Measurements from ENCODE around the gene IL31. TPM values are rescaled to one million over a fixed set of nuclear protein-coding genes. Genes with fewer than 3 reads are reported as not detected.

Gene IL31
- total and polyA plus RNA-seq, 2 of the 4 experiments (the other 2 are of a cell fraction), result not detected

DNA sequence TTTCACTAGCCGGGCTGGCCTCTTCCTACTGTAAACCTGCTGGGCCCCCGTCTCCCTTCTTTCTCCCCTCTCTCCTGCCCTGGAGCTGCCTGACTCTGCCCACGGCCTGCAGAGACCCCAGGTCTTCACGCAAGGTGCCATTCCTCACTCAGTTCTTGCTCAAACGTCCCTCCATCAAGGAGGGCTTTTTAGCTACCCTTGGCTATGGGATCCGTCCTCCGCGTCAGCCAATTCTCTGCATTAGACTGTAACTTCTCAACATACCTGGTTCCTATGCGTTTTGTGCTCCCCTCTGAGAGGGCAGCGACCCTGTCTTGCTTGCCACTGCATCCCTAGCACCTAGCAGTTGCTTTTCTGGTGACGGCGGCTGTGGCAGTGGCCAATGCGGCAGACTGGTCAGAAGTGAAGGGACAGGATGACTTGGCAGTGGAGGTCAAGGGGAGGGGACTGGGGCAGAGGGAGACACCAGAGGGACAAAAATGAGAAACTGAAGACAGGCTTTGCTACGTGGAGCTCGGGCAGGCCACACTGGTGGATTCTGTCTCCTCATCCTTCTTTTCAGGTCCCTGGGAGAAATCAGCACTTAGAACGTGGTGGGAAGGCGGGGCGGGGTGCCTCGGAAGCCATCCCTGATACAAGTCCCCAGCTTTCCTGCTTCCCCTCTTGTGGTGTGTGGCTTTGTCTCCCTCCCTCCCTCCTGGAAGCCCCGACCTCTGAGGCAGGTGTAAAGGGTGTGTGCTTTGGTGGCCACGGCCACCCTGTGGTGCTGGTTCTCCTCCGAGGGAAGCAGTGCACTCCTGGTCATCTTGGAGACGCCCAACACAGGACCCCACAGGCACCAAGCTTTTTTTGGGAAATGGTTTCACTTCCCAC lies 31.3 kb upstream of the IL31 start (continued):
- TF ChIP-seq CHD1 (IDR thresholded peaks at IDR 0.05; ENCODE audit: low read depth, low read length), result no peak

DNA sequence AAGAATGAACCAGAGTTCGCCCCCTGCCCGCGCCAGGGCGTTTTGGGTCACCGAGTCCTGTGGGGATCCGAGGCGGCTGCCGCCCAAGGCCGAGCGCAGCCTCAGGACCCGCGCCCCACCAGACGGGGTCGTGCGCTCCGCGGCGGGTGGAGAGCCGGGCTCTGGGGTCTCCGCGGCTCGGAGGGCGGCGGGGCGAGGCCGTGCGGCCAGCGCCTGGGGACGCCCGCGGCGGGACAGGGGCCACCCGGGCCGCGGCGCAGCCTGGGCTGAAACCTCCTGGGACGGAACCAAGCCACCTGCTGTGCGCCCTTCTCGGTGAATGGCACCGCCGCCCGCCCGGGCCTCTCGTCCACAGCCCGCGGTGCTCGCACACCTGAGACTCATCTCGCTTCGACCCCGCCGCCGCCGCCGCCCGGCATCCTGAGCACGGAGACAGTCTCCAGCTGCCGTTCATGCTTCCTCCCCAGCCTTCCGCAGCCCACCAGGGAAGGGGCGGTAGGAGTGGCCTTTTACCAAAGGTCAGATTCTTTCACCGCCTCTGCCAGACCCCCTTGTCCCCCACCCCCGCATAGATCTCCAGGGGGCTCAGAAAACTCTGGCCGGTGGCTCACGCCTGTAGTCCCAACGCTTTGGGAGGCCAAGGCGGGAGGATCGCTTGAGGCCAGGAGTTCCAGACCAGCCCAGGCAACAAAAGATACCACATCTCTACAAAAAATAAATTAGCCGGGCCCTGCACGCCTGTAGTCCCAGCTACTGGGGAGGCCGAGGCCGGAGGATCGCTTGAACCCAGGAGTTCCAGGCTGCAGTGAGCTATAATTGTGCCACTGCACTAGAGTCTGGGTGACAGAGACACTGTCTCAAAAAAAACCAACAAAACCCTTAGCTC lies 30.4 kb upstream of the IL31 start:
- ChIA-PET CTCF (interaction anchor here (0.6 kb wide), 1 partner anchor 145 kb away, joined by 3 read pairs; no protein-coding TSS in a partner anchor), POLR2A (ENCODE audit: unreplicated experiment) (no interaction called here)
- BruUV-seq (replicated peaks), result no TSS peak
- TF ChIP-seq POLR2A (IDR thresholded peaks at IDR 0.05; ENCODE audit: low read depth, low read length) (no peak), FOS (IDR thresholded peaks at IDR 0.05; ENCODE audit: low read depth, low read length) (no peak), MXI1 (IDR thresholded peaks at IDR 0.05; ENCODE audit: borderline replicate concordance, low read depth, low read length) (no peak), SMC3 (IDR thresholded peaks at IDR 0.05; ENCODE audit: low read depth, low read length) (no peak), CHD1 (IDR thresholded peaks at IDR 0.05; ENCODE audit: low read depth, low read length) (no peak), RCOR1 (IDR thresholded peaks at IDR 0.05; ENCODE audit: insufficient replicate concordance, low read length) (no peak), RFX5 (IDR thresholded peaks at IDR 0.05; ENCODE audit: low read depth, low read length) (no peak), BHLHE40 (IDR thresholded peaks at IDR 0.05; ENCODE audit: low read depth, low read length) (no peak), CEBPB (IDR thresholded peaks at IDR 0.05; ENCODE audit: low read depth, low read length) (no peak)
- TF ChIP-seq, protein P1, sequence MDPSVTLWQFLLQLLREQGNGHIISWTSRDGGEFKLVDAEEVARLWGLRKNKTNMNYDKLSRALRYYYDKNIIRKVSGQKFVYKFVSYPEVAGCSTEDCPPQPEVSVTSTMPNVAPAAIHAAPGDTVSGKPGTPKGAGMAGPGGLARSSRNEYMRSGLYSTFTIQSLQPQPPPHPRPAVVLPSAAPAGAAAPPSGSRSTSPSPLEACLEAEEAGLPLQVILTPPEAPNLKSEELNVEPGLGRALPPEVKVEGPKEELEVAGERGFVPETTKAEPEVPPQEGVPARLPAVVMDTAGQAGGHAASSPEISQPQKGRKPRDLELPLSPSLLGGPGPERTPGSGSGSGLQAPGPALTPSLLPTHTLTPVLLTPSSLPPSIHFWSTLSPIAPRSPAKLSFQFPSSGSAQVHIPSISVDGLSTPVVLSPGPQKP (IDR thresholded peaks at IDR 0.05; ENCODE audit: borderline replicate concordance, low read depth, low read length), result no peak
- TF ChIP-seq, protein P2, sequence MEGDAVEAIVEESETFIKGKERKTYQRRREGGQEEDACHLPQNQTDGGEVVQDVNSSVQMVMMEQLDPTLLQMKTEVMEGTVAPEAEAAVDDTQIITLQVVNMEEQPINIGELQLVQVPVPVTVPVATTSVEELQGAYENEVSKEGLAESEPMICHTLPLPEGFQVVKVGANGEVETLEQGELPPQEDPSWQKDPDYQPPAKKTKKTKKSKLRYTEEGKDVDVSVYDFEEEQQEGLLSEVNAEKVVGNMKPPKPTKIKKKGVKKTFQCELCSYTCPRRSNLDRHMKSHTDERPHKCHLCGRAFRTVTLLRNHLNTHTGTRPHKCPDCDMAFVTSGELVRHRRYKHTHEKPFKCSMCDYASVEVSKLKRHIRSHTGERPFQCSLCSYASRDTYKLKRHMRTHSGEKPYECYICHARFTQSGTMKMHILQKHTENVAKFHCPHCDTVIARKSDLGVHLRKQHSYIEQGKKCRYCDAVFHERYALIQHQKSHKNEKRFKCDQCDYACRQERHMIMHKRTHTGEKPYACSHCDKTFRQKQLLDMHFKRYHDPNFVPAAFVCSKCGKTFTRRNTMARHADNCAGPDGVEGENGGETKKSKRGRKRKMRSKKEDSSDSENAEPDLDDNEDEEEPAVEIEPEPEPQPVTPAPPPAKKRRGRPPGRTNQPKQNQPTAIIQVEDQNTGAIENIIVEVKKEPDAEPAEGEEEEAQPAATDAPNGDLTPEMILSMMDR (conservative IDR thresholded peaks at IDR 0.05; ENCODE audit: low read depth, low read length), result no peak

More for the DNA sequence above, 30.4 kb upstream of the IL31 start:
- intact Hi-C loops (cut with micrococcal nuclease) (no loop called here), in situ Hi-C loops (cut with MboI; ENCODE audit: low sequenced_read_pairs) (no loop called here), dilution Hi-C loops (cut with HindIII; ENCODE audit: low sequenced_read_pairs, unreplicated experiment) (no loop called here)
- Histone ChIP-seq H2AFZ (replicated peaks; ENCODE audit: low read length, poor library complexity) (peak overlapping the region; percentile 92), H4K8ac (ENCODE audit: low read depth in 2 of 2, low read length in 2 of 2) (no peak overlapping the region), H3K4ac (ENCODE audit: low read depth, low read length) (no peak overlapping the region), H3K27me3 (ENCODE audit: control insufficient read depth, insufficient read depth, low read length) (peaks cover 22% of the 10 kb centered on the region), H2BK5ac (ENCODE audit: low read depth, low read length, poor library complexity, severe bottlenecking) (no peak overlapping the region), H4K20me1 (ENCODE audit: insufficient read depth, low read length) (peaks cover 18% of the 10 kb centered on the region), H3K9ac (ENCODE audit: low read depth, low read length) (no peak overlapping the region), H3K4me3 (ENCODE audit: insufficient read depth, low read depth, low read length) (peak overlapping the region; percentile 51), H3K14ac (replicated peaks; ENCODE audit: low read depth, low read length) (no peak overlapping the region), H3K27ac (ENCODE audit: insufficient read depth, low read length) (no peak overlapping the region), H3K79me1 (ENCODE audit: low read depth in 1 of 2, low read length in 2 of 2) (no peaks in the 10 kb centered on the region), H3K23ac (ENCODE audit: low read depth, low read length) (no peak overlapping the region), H2AK9ac (replicated peaks; ENCODE audit: low read depth, low read length, poor library complexity) (no peak overlapping the region), H3K4me1 (ENCODE audit: control insufficient read depth, insufficient read depth, low read length) (no peaks in the 10 kb centered on the region), H3K4me2 (ENCODE audit: low read depth, low read length) (peak overlapping the region; percentile 88), H3K56ac (ENCODE audit: extremely low read depth, insufficient read depth, low read length) (no peak overlapping the region), H4K91ac (ENCODE audit: insufficient read depth, low read depth, low read length) (no peak overlapping the region), H3K36me3 (ENCODE audit: control insufficient read depth, insufficient read depth, low read length) (peaks cover 23% of the 10 kb centered on the region), H2BK120ac (ENCODE audit: low read depth, low read length) (no peak overlapping the region), H3K9me1 (ENCODE audit: insufficient read depth, low read length) (no peaks in the 10 kb centered on the region; the same call in 1 of the 2 replicates), H2AK5ac (ENCODE audit: low read depth, low read length) (no peak overlapping the region), H4K5ac (ENCODE audit: low read depth, low read length) (no peak overlapping the region), H3K9me3 (ENCODE audit: control insufficient read depth, insufficient read depth, low read length) (no peaks in the 10 kb centered on the region), H2BK20ac (ENCODE audit: low read depth, low read length) (no peak overlapping the region), H3K18ac (ENCODE audit: low read depth, low read length) (no peak overlapping the region), H2BK15ac (ENCODE audit: low read depth, low read length) (no peak overlapping the region)
- WGBS, 2 experiments (ENCODE audit: extremely low coverage in 2 of 2, insufficient read length in 1 of 2), result 7% methylated on average over 42 of the region's 71 CpGs; no CpG with 5 or more reads in 1 of the 2 experiments
- no peak for DNase-seq
- peak; percentile 4 for ATAC-seq (ENCODE audit: low read depth)

All from IMR-90 (cell line).